ENCODE measurements around the gene SCRG1.

Gene SCRG1

DNA sequence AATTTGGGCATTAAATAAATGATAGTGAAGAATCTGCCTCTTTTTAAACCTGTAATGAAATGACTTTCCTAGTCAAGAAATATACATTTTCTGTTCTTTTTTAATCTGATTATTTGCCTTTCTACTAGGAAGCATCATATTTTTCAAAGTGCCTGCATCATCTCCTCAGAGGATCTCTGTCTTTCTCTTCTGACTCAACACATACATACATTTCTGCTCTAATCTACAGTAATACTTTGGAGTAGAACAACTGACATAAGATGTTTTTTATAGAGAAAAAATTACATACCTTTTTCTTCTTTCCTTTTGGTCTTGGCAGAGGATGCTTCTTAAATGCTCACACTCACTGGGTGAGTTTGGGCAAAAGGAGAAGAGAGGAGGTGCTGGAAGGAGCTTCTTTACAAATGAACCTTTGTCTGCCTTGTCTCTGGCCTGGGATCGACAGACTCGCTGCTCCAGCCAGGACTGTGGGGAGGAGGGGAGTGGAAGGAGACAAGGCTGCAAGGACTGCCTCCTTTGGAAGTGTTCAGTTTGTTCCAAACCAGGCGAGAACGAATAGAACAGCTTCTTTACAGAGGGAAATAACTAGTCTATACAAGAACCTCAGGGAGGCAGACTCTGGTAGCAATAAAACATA lies at the start of gene SCRG1:
Gene SCRG1, minus strand, starts transcription at position 338 of the 637 bp plus-strand sequence. CDS start 7,702 bp downstream, outside the sequence.
- Mint-ChIP-seq H3K27ac (no peak within 1 kb of the TSS), H3K9me3 (no peaks in the 10 kb centered on the region), H3K27me3 (no peaks in the 10 kb centered on the region), H3K4me3 (no peak within 1 kb of the TSS), H3K4me1 (ENCODE audit: low read depth) (no peaks in the 10 kb centered on the region), H3K36me3 (ENCODE audit: low read depth) (peaks cover 31% of the 10 kb centered on the region)
- intact Hi-C loops (cut with micrococcal nuclease), result no loop called here

DNA sequence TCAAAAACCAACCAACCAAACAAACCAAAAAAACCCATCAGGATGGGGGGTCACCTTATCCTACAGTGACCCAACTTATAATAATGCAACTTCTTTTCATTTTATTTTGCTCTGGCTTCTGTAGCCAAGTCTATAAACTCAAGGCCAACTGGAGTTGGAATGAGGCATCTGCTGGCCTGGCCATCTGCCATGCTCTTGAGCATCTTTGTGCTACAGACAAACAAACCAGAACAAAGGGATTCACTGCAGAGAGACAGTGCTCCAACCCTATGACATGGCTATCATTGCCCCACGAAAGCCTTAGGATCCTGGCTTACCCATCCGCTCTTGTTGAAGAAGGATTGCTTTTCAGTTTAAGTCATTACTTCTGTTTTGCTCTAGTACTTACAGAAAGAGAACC lies 49.2 kb upstream of the SCRG1 start:
- Mint-ChIP-seq H3K4me1 (ENCODE audit: low read depth) (no peaks in the 10 kb centered on the region), H3K4me3 (no peak overlapping the region), H3K27me3 (no peaks in the 10 kb centered on the region), H3K9me3 (no peaks in the 10 kb centered on the region), H3K27ac (no peak overlapping the region), H3K36me3 (ENCODE audit: low read depth) (peaks cover 12% of the 10 kb centered on the region)
- intact Hi-C loops (cut with micrococcal nuclease), result no loop called here

DNA sequence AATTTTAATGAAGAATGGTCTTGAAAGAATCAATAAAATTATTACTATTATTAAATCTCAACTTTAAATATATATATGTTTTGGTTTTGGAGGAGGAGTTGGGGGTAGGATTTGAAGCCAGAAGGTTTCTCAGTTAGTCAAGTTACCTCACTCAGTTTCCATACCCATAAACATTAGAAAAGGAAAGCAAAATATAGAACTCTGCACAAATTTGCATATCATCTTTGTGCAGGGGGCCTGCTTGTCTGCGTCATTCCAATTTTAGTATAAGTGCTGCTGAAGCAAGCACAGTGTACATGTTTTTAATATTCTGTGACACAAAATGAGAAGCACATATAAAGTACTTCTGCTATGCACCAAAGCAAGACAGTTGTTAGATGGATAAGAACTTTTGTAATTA lies 47.5 kb upstream of the SCRG1 start:
- intact Hi-C loops (cut with micrococcal nuclease), result no loop called here
- peaks cover 12% of the 10 kb centered on the region for H3K36me3 Mint-ChIP-seq (ENCODE audit: low read depth)
- H3K4me1 Mint-ChIP-seq (ENCODE audit: low read depth), result no peaks in the 10 kb centered on the region
- H3K4me3 Mint-ChIP-seq, result no peak overlapping the region
- H3K9me3 Mint-ChIP-seq, result no peaks in the 10 kb centered on the region
- H3K27ac Mint-ChIP-seq, result no peak overlapping the region
- no peaks in the 10 kb centered on the region for H3K27me3 Mint-ChIP-seq

DNA sequence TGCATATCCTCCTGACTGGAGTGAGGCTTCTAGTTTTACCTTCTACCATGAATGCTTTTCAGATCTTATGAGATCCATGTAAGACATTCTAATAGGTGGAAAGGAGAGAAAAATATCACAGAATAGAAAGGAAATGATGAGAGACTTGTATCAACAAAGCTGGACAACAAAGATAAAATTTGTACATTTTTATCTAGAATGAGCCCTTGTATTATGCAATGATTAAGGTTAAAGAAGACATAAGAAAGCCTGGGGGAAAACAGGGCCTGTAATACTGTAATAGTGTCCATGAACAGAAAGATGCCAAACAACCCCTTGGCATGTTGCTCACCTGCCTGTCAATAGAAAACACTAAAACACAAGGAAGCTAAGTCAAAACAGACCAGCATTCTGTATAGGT lies 44.2 kb upstream of the SCRG1 start:
- intact Hi-C loops (cut with micrococcal nuclease), result no loop called here
- Mint-ChIP-seq H3K4me3 (no peak overlapping the region), H3K4me1 (ENCODE audit: low read depth) (no peaks in the 10 kb centered on the region), H3K27ac (no peak overlapping the region), H3K36me3 (ENCODE audit: low read depth) (peaks cover 12% of the 10 kb centered on the region), H3K9me3 (no peaks in the 10 kb centered on the region), H3K27me3 (no peaks in the 10 kb centered on the region)

DNA sequence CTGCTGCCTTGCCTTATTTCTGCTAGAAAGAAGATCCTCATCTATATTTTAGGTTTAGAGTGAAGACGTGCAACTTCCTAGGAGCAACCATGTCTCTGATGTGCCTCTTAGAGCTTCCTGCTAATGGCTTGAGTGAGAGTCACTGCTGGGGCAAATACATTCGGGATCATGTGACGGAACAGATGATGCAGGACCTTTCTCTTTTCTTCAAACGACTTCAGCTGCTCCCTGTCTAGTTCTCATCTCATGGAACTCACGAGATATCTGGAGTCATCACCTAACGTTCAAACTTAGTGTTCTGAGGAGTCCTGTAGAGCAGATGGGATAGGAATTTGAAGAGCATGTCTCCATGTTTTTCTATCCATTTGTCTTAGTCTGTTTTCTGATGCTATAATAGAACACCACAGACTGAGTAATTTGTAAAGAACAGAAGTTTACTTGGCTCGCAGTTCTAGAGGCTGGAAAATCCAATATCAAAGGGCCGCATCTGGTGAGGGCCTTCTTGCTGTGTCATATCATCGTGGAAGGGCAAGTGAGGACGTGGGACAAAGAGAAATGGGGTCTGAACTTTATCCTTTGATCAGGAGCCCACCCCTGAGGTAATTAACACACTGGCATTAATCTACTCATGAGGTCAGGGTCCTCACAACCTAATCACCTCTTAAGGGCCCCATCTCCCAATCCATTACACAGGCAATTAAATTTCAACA lies 43.5 kb upstream of the SCRG1 start:
- Mint-ChIP-seq H3K36me3 (ENCODE audit: low read depth) (peaks cover 12% of the 10 kb centered on the region), H3K27ac (no peak overlapping the region), H3K4me1 (ENCODE audit: low read depth) (no peaks in the 10 kb centered on the region), H3K27me3 (no peaks in the 10 kb centered on the region), H3K4me3 (no peak overlapping the region), H3K9me3 (no peaks in the 10 kb centered on the region)
- intact Hi-C loops (cut with micrococcal nuclease), result no loop called here

DNA sequence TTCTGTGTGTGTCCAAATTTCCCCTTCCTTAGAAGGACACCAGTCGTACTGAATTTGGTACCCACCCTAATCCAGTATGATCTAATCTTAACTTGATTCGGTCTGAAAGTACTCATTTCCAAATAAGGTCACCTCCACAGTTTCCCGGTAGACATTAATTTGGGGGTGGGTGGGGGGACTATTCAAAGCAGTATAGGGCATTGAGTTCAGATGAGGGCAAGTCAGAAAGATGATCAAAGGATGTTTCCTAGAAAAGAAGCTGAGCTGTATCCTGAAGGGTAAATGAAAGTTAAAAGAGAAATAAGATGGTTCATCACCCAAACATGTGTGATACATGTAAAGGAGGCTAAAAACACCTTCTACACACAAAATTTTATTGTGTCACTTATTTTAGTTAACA lies 42.0 kb upstream of the SCRG1 start:
- H3K36me3 Mint-ChIP-seq (ENCODE audit: low read depth), result peaks cover 12% of the 10 kb centered on the region
- H3K27ac Mint-ChIP-seq, result no peak overlapping the region
- H3K9me3 Mint-ChIP-seq, result no peaks in the 10 kb centered on the region
- no peak overlapping the region for H3K4me3 Mint-ChIP-seq
- intact Hi-C loops (cut with micrococcal nuclease), result no loop called here
- H3K4me1 Mint-ChIP-seq (ENCODE audit: low read depth), result no peaks in the 10 kb centered on the region
- no peaks in the 10 kb centered on the region for H3K27me3 Mint-ChIP-seq

DNA sequence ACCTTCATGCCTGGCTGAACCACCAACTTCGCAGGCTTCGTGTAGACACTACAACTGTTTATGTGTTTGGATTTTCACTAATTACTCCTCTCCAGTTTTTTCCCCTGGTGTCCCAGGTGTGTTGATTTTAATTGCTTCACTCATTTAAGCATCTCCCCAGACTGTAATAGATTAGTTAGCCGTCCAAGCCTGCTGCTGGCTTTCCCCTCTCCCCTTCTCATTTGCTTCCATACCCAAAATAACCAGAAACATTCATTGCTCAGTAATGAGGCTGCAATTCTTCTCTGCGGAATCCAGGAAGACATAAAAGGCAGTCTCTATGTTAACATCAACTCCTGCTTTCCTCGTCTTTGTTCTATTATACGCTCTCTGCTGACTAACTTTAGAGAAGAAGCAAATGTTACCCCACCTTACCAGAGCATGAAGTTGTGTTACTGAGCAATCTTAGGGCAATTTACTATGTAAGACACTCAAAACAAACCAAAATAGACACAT lies 37.9 kb upstream of the SCRG1 start:
- no peaks in the 10 kb centered on the region for H3K36me3 Mint-ChIP-seq (ENCODE audit: low read depth)
- H3K27me3 Mint-ChIP-seq, result no peaks in the 10 kb centered on the region

DNA sequence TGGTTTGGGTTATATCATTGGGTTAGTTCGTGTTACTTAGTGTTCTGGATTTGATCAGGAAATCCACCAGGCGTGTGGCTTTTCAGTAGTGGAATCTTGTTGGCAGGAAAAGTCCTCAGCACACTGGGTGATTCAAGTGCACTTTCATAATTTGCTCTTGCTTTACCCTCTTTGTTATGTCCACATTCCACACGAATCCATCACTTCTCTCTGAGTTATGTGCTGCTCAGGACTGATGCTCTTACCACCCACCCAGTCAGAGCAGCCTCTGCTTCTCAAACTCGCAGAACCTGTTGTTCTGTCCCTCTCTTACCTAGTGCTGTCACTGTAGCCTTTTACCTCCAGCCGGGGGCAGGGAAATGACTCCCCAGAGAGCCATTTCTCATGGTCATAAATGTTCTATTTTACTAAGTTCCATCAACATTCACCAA lies 37.2 kb upstream of the SCRG1 start:
- no peak overlapping the region for H3K4me3 Mint-ChIP-seq
- H3K27me3 Mint-ChIP-seq, result no peaks in the 10 kb centered on the region
- H3K27ac Mint-ChIP-seq, result no peak overlapping the region
- peaks cover 16% of the 10 kb centered on the region for H3K4me1 Mint-ChIP-seq (ENCODE audit: low read depth)
- intact Hi-C loops (cut with micrococcal nuclease), result no loop called here
- H3K9me3 Mint-ChIP-seq, result peaks cover 9% of the 10 kb centered on the region
- H3K36me3 Mint-ChIP-seq (ENCODE audit: low read depth), result no peaks in the 10 kb centered on the region

More for the DNA sequence above, 37.9 kb upstream of the SCRG1 start:
- Mint-ChIP-seq H3K27ac (no peak overlapping the region), H3K9me3 (peaks cover 9% of the 10 kb centered on the region), H3K4me1 (ENCODE audit: low read depth) (peaks cover 16% of the 10 kb centered on the region), H3K4me3 (no peak overlapping the region)
- intact Hi-C loops (cut with micrococcal nuclease), result no loop called here

DNA sequence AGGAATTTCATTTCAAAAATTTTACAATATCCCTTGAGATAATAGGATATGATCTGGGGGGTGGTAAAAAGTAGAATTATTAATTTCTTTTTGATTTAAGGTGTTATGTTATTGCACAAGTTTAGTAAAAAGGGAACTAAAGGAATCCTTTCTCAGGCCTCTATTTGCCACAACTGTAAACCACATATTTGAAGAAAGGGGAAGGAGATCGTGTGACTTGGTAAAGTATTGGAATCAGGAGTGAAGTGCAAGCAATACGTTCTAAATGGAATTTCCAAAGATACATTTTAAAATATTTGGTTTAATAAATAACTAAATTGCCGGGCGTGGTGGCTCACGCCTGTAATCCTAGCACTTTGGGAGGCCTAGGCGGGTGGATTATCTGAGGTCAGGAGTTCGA lies 35.3 kb upstream of the SCRG1 start:
- H3K27ac Mint-ChIP-seq, result peak overlapping the region; percentile 54
- H3K36me3 Mint-ChIP-seq (ENCODE audit: low read depth), result no peaks in the 10 kb centered on the region
- intact Hi-C loops (cut with micrococcal nuclease), result no loop called here
- peaks cover 1% of the 10 kb centered on the region for H3K27me3 Mint-ChIP-seq
- peaks cover 9% of the 10 kb centered on the region for H3K9me3 Mint-ChIP-seq
- H3K4me3 Mint-ChIP-seq, result no peak overlapping the region
- peaks cover 16% of the 10 kb centered on the region for H3K4me1 Mint-ChIP-seq (ENCODE audit: low read depth)

DNA sequence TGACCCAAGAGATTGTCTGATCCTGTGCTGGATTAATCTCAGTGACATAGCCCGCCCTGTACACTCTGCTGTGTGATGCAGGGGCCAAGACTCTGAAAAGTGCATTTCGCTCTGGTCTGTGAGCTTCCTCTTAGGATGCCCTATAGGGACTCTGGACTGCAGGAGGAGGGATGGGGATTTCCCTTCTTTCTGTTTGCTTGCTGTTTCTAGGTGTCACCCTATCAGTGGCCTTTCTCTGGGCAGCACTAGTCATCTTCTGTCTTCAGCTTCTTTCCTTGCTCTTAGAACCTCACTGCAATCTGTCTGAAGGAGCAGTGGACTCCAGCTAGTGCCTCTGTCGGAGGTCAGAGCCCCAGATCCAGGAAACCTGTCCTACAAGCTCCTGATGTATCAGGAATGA lies 34.5 kb upstream of the SCRG1 start:
- H3K36me3 Mint-ChIP-seq (ENCODE audit: low read depth), result no peaks in the 10 kb centered on the region
- H3K4me3 Mint-ChIP-seq, result no peak overlapping the region
- H3K27me3 Mint-ChIP-seq, result peaks cover 1% of the 10 kb centered on the region
- peaks cover 16% of the 10 kb centered on the region for H3K4me1 Mint-ChIP-seq (ENCODE audit: low read depth)
- peak overlapping the region; percentile 54 for H3K27ac Mint-ChIP-seq
- intact Hi-C loops (cut with micrococcal nuclease), result no loop called here
- H3K9me3 Mint-ChIP-seq, result peaks cover 9% of the 10 kb centered on the region

DNA sequence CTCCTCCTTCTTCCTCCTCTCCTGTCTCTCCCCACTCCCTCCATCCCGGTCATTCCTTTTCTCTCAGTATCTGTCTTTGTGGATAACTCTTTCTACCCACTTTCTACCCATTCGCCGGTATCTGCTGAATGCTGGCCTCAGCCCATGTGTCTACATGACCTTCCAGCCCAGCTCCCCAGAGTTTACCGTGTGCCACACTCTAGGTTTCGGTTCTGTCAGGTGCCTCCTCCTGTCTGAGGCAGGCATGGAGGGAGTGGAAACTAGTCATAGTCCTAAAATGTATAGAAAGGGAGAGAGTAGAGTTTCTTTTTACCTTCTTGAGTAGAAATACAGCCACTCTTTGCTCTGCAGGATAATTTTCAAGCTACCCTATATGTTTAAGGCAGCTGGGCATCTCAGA lies 33.5 kb upstream of the SCRG1 start:
- peaks cover 16% of the 10 kb centered on the region for H3K4me1 Mint-ChIP-seq (ENCODE audit: low read depth)
- intact Hi-C loops (cut with micrococcal nuclease), result no loop called here
- H3K27me3 Mint-ChIP-seq, result peaks cover 1% of the 10 kb centered on the region
- H3K27ac Mint-ChIP-seq, result no peak overlapping the region
- peaks cover 9% of the 10 kb centered on the region for H3K9me3 Mint-ChIP-seq
- H3K36me3 Mint-ChIP-seq (ENCODE audit: low read depth), result no peaks in the 10 kb centered on the region
- no peak overlapping the region for H3K4me3 Mint-ChIP-seq

DNA sequence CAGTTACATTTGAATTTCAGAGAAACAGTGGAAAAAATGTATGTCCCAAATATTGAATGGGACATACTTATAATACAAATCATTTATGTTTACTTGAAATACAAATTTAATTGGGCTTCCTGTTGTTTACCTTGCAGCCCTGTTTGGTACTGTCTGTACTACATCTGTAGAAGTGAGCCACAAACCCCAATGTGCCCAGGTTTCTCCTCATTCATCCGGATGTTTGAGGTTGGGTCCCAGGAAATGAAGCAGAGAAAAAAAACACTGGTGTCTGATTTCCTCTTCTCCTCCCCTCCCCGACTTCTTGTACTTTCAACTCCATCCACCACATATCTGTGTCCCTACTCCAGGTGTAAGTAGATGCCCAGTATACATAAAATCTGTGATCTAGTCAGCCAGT lies 27.1 kb upstream of the SCRG1 start:
- H3K27me3 Mint-ChIP-seq, result peaks cover 1% of the 10 kb centered on the region
- no peaks in the 10 kb centered on the region for H3K4me1 Mint-ChIP-seq (ENCODE audit: low read depth)
- no peaks in the 10 kb centered on the region for H3K36me3 Mint-ChIP-seq (ENCODE audit: low read depth)
- H3K27ac Mint-ChIP-seq, result no peak overlapping the region
- no peak overlapping the region for H3K4me3 Mint-ChIP-seq
- no peaks in the 10 kb centered on the region for H3K9me3 Mint-ChIP-seq
- intact Hi-C loops (cut with micrococcal nuclease), result no loop called here

DNA sequence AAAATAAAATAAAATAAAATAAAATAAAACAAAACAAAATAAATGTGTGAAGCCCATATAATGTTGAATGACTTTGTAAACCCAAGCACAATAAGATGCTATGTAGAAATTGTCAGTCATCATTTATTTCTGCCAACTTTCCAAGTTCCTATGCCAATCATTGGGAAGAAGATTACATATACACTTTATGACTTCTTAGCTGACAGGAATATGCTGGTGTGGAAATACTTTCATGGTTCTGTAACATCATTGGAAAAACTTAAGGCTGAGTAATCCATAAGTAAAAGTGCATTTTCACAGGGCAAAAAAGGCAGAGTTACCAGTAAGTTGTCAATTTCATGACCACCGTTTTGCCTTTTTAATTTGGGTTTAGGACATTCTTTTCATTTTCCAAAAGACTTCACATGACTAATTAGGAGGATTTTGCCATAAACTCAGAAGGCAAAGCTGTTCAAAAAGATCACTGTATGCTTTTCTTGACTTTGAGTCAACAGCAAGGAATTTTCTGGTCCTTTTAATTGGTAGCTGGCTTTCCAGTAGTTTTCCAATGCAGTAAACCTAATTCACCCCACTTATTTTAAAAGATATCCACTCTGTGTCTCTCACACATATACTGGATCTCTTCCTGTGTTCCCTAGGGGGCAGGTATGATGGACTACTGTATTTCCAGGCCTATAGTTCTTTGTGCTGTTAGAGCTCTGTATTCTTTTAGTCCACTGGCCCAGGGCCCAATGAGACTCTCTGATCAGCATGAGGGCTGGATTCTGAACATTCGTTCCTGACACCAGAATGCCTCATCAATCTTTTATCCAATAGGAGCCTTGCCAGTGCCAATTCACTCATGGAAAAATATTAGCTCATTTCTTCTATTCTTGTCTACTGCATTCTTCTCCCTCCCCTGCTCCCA lies 26.2 kb upstream of the SCRG1 start:
- Mint-ChIP-seq H3K4me3 (no peak overlapping the region), H3K27ac (no peak overlapping the region), H3K27me3 (no peaks in the 10 kb centered on the region), H3K9me3 (no peaks in the 10 kb centered on the region), H3K36me3 (ENCODE audit: low read depth) (no peaks in the 10 kb centered on the region), H3K4me1 (ENCODE audit: low read depth) (peaks cover 5% of the 10 kb centered on the region)
- intact Hi-C loops (cut with micrococcal nuclease), result loop anchor here (5.0 kb wide), 1 partner anchor 327 kb away; no protein-coding TSS in a partner anchor

DNA sequence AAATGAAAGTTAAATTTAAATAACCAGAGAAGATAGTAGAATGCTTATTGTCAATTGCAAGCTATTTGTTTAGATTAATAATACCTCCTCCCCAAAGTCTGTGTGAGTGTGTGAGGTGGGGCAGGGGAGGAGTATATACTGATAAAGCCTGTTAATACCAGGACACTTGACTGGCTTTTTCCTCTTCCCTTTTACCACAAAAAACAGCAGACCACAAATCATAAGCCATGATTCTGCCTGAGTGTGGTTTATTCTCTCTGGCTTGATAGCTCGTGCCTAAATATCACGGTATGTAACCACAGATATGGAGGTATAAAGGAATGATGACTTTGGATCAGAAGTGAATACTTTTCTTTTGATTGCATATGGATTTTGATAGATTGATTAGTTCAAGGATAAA lies 21.9 kb upstream of the SCRG1 start:
- H3K27ac Mint-ChIP-seq, result no peak overlapping the region
- H3K27me3 Mint-ChIP-seq, result no peaks in the 10 kb centered on the region
- intact Hi-C loops (cut with micrococcal nuclease), result loop anchor here (2.0 to 5.0 kb wide), 2 partner anchors 74 to 332 kb away; no protein-coding TSS in a partner anchor
- peaks cover 35% of the 10 kb centered on the region for H3K4me1 Mint-ChIP-seq (ENCODE audit: low read depth)
- H3K4me3 Mint-ChIP-seq, result no peak overlapping the region
- H3K36me3 Mint-ChIP-seq (ENCODE audit: low read depth), result no peaks in the 10 kb centered on the region
- no peaks in the 10 kb centered on the region for H3K9me3 Mint-ChIP-seq

Data from dendritic cell treated with granulocyte-macrophage colony-stimulating factor and Interleukin-4, amounts not matched to agents 40 ng/mL and 50 ng/mL, for 4 days (primary cell).